ENCODE results near the gene MRPL1. TPM values are rescaled to one million over a fixed set of nuclear protein-coding genes. Genes with fewer than 3 reads are reported as not detected.

MRPL1 gene
- total and polyA plus RNA-seq, 2 of the 13 experiments (the other 11 are each of a cell fraction or from before 2014, with no cell fraction given), result 23.3 to 61.5 TPM

- no peak for TF ChIP-seq U2AF2 (IDR thresholded peaks at IDR 0.05; ENCODE audit: low read depth, low read length)
- no peak for TF ChIP-seq ZNF761 (CRISPR knock-in tag; conservative IDR thresholded peaks at IDR 0.05)
- no peak for TF ChIP-seq ZNF33A (CRISPR knock-in tag; IDR thresholded peaks at IDR 0.05; ENCODE audit: borderline replicate concordance)
- TF ChIP-seq ZNF562 (CRISPR knock-in tag; IDR thresholded peaks at IDR 0.05; ENCODE audit: borderline replicate concordance), result no peak
- no peak for TF ChIP-seq ZNF652 (CRISPR knock-in tag; IDR thresholded peaks at IDR 0.05; ENCODE audit: borderline replicate concordance, low read depth)
- no peak for TF ChIP-seq JDP2 (CRISPR knock-in tag; IDR thresholded peaks at IDR 0.05; ENCODE audit: borderline replicate concordance)
- no peak for TF ChIP-seq SP5 (CRISPR knock-in tag; IDR thresholded peaks at IDR 0.05; ENCODE audit: borderline replicate concordance, low read depth)
- TF ChIP-seq ZNF782 (CRISPR knock-in tag; IDR thresholded peaks at IDR 0.05; ENCODE audit: borderline replicate concordance), result no peak
- no peak for TF ChIP-seq SNAPC4 (CRISPR knock-in tag; IDR thresholded peaks at IDR 0.05)
- TF ChIP-seq HHEX (CRISPR knock-in tag; IDR thresholded peaks at IDR 0.05), result peak; percentile 35; the same call in 1 of the 2 replicates
- TF ChIP-seq UBTF (CRISPR knock-in tag; IDR thresholded peaks at IDR 0.05), result no peak
- TF ChIP-seq ZZZ3 (CRISPR knock-in tag; IDR thresholded peaks at IDR 0.05; ENCODE audit: borderline replicate concordance), result no peak
- no peak for TF ChIP-seq ZNF468 (CRISPR knock-in tag; IDR thresholded peaks at IDR 0.05)
- no peak for TF ChIP-seq ZNF296 (CRISPR knock-in tag; conservative IDR thresholded peaks at IDR 0.05)
- no peak for TF ChIP-seq NRL (CRISPR knock-in tag; IDR thresholded peaks at IDR 0.05; ENCODE audit: borderline replicate concordance)
- TF ChIP-seq IRF9 (CRISPR knock-in tag; IDR thresholded peaks at IDR 0.05; ENCODE audit: borderline replicate concordance), result no peak
- TF ChIP-seq ZNF550 (CRISPR knock-in tag; IDR thresholded peaks at IDR 0.05; ENCODE audit: borderline replicate concordance), result no peak
Measured at GRCh38 chr4:77996076-77996475, 133.4 kb downstream of the MRPL1 start (continued).
